Measurements from ENCODE around the gene DPP10.

DPP10 gene

DNA sequence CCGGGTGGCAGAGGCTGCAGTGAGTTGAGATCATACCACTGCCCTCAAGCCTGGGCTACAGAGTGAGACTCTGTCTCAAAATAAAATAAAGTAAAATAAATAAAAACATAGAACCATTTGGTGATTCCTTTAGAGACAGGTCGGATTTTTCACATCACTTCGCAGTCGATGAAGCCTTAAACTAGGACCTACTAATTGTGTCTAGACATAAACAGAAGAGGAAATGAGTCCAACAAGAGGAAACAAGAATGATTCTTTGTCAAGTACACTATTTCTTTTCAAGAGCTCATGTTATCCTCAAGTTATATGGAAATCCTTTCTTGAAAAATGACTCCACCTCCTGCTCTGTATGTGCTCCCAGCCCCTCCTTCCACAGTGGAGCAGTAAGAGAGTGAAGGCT is 758.9 kb downstream of the DPP10 start:
- H3K9me3 ChIP-seq (replicated peaks in 1 of 2; ENCODE audit: control insufficient read depth in 2 of 2, insufficient read depth in 1 of 2, low read depth in 1 of 2, low read length in 2 of 2) = no peaks in the 10 kb centered on the region

DNA sequence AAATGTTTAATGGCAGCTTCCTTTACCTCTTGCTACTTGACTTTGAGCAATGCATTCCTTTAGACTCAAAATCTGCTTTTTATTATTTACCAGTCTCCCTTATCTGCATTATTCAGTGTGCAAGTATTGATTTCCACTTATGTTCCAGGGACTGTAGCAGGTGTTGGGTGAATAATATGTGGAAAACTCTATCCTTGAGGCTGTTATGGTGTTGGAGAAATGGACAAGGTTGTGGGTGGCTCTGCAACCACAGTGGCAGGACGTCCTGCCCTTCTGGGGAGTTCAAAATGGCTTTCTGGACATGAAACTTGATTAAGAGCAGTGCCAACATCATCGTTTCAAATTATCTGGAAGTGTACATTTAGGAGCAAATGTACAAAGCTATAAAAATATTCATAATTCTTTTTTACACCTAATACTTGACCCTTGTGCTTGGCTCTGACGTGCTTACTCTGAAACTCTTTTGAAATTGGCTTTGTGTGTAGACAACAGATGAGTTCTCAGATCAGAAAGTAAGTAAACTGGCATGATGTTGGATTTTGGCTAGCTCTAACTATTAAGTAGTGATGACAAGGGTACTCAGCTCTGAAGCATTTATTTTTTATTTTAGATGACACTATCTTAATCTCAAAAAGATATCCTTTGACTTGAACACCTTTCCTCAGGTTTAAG is 766.2 kb downstream of the DPP10 start:
- no peak for DNase-seq (ENCODE audit: low spot score)
- Histone ChIP-seq H2BK5ac (ENCODE audit: low read length) (no peak overlapping the region), H3K4me3 (ENCODE audit: low read length in 2 of 2) (no peak overlapping the region), H2AK5ac (ENCODE audit: low read depth, low read length) (no peak overlapping the region), H3K14ac (ENCODE audit: low read length) (no peak overlapping the region), H2AFZ (ENCODE audit: low read length) (no peak overlapping the region), H3K9me3 (replicated peaks in 1 of 2; ENCODE audit: control insufficient read depth in 2 of 2, insufficient read depth in 1 of 2, low read depth in 1 of 2, low read length in 2 of 2) (no peaks in the 10 kb centered on the region), H3K18ac (ENCODE audit: low read length) (no peak overlapping the region), H2BK12ac (ENCODE audit: low read length) (no peak overlapping the region), H2BK120ac (ENCODE audit: low read depth, low read length) (no peak overlapping the region), H3K27ac (replicated peaks; ENCODE audit: low read length) (no peak overlapping the region), H3K4ac (ENCODE audit: low read length) (no peak overlapping the region), H3K36me3 (replicated peaks in 1 of 2; ENCODE audit: control insufficient read depth in 2 of 2, insufficient read depth in 2 of 2, low read length in 2 of 2) (no peaks in the 10 kb centered on the region), H3K23ac (ENCODE audit: low read depth, low read length, poor library complexity) (no peak overlapping the region), H3K27me3 (ENCODE audit: control insufficient read depth in 3 of 3, insufficient read depth in 3 of 3, low read depth in 1 of 3, low read length in 3 of 3) (no peaks in the 10 kb centered on the region), H3K79me1 (ENCODE audit: low read depth, low read length) (no peaks in the 10 kb centered on the region), H2BK15ac (ENCODE audit: low read length) (no peak overlapping the region), H3K4me1 (ENCODE audit: control insufficient read depth in 2 of 2, insufficient read depth in 1 of 2, low read depth in 1 of 2, low read length in 2 of 2) (no peaks in the 10 kb centered on the region), H3K9ac (ENCODE audit: low read depth, low read length, poor library complexity) (no peak overlapping the region), H4K8ac (ENCODE audit: low read depth, low read length) (no peak overlapping the region), H3K4me2 (ENCODE audit: insufficient read depth, low read length, poor library complexity, severe bottlenecking) (no peak overlapping the region), H4K91ac (ENCODE audit: low read depth, low read length, poor library complexity) (no peak overlapping the region)
- no CpG with 5 or more reads among the region's 3 CpGs for WGBS, 2 donors (ENCODE audit: extremely low coverage in 2 of 2, insufficient read length in 2 of 2, insufficient replicate concordance in 1 of 2)

More for the DNA sequence above, 758.9 kb downstream of the DPP10 start:
- Histone ChIP-seq H3K9ac (ENCODE audit: low read depth, low read length, poor library complexity) (no peak overlapping the region), H3K18ac (ENCODE audit: low read length) (no peak overlapping the region), H3K23ac (ENCODE audit: low read depth, low read length, poor library complexity) (no peak overlapping the region), H2AK5ac (ENCODE audit: low read depth, low read length) (no peak overlapping the region), H3K36me3 (replicated peaks in 1 of 2; ENCODE audit: control insufficient read depth in 2 of 2, insufficient read depth in 2 of 2, low read length in 2 of 2) (no peaks in the 10 kb centered on the region), H4K8ac (ENCODE audit: low read depth, low read length) (no peak overlapping the region), H3K14ac (ENCODE audit: low read length) (no peak overlapping the region), H3K27me3 (ENCODE audit: control insufficient read depth in 3 of 3, insufficient read depth in 3 of 3, low read depth in 1 of 3, low read length in 3 of 3) (no peaks in the 10 kb centered on the region), H2BK12ac (ENCODE audit: low read length) (no peak overlapping the region), H2BK120ac (ENCODE audit: low read depth, low read length) (no peak overlapping the region), H3K27ac (replicated peaks; ENCODE audit: low read length) (no peak overlapping the region), H3K79me1 (ENCODE audit: low read depth, low read length) (no peaks in the 10 kb centered on the region), H2BK5ac (ENCODE audit: low read length) (no peak overlapping the region), H2BK15ac (ENCODE audit: low read length) (no peak overlapping the region), H3K4me1 (ENCODE audit: control insufficient read depth in 2 of 2, insufficient read depth in 1 of 2, low read depth in 1 of 2, low read length in 2 of 2) (peaks cover 0 to 2% of the 10 kb centered on the region in 2 donors), H3K4me2 (ENCODE audit: insufficient read depth, low read length, poor library complexity, severe bottlenecking) (no peak overlapping the region), H3K4ac (ENCODE audit: low read length) (no peak overlapping the region), H4K91ac (ENCODE audit: low read depth, low read length, poor library complexity) (no peak overlapping the region), H2AFZ (ENCODE audit: low read length) (no peak overlapping the region), H3K4me3 (ENCODE audit: low read length in 2 of 2) (no peak overlapping the region)
- no CpG with 5 or more reads among the region's 4 CpGs for WGBS, 2 donors (ENCODE audit: extremely low coverage in 2 of 2, insufficient read length in 2 of 2, insufficient replicate concordance in 1 of 2)
- DNase-seq (ENCODE audit: low spot score) = no peak

DNA sequence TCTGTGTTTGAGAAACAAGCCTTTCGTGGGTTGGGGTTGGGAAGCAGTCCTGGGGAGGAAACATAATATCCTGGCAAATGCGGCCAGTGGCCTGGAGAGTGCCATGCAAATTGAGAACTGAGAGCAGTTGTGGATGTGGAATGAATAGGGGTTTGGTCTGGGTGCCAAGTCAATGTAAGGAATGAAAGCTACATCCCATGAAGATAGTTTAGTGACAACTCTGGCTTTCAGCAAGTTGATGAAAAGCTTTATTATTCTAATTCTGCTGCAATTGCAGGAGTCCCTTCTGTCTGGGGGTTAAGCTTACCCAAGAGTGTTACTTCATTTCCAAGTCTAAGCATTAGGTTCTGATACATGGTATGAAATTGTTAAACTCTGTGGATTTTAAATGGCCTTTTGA is 771.6 kb downstream of the DPP10 start:
- Histone ChIP-seq H3K4ac (ENCODE audit: low read length) (no peak overlapping the region), H2BK5ac (ENCODE audit: low read length) (no peak overlapping the region), H3K36me3 (replicated peaks in 1 of 2; ENCODE audit: control insufficient read depth in 2 of 2, insufficient read depth in 2 of 2, low read length in 2 of 2) (no peaks in the 10 kb centered on the region), H2BK15ac (ENCODE audit: low read length) (no peak overlapping the region), H3K27ac (replicated peaks; ENCODE audit: low read length) (no peak overlapping the region), H2AFZ (ENCODE audit: low read length) (no peak overlapping the region), H3K4me3 (ENCODE audit: low read length in 2 of 2) (no peak overlapping the region), H2BK12ac (ENCODE audit: low read length) (no peak overlapping the region), H3K79me1 (ENCODE audit: low read depth, low read length) (no peaks in the 10 kb centered on the region), H2BK120ac (ENCODE audit: low read depth, low read length) (no peak overlapping the region), H3K27me3 (ENCODE audit: control insufficient read depth in 3 of 3, insufficient read depth in 3 of 3, low read depth in 1 of 3, low read length in 3 of 3) (no peaks in the 10 kb centered on the region), H4K91ac (ENCODE audit: low read depth, low read length, poor library complexity) (no peak overlapping the region), H3K23ac (ENCODE audit: low read depth, low read length, poor library complexity) (no peak overlapping the region), H3K9ac (ENCODE audit: low read depth, low read length, poor library complexity) (no peak overlapping the region), H2AK5ac (ENCODE audit: low read depth, low read length) (no peak overlapping the region), H3K18ac (ENCODE audit: low read length) (no peak overlapping the region), H4K8ac (ENCODE audit: low read depth, low read length) (no peak overlapping the region), H3K4me2 (ENCODE audit: insufficient read depth, low read length, poor library complexity, severe bottlenecking) (no peak overlapping the region), H3K14ac (ENCODE audit: low read length) (no peak overlapping the region), H3K4me1 (ENCODE audit: control insufficient read depth in 2 of 2, insufficient read depth in 1 of 2, low read depth in 1 of 2, low read length in 2 of 2) (no peaks in the 10 kb centered on the region), H3K9me3 (replicated peaks in 1 of 2; ENCODE audit: control insufficient read depth in 2 of 2, insufficient read depth in 1 of 2, low read depth in 1 of 2, low read length in 2 of 2) (no peaks in the 10 kb centered on the region)
- no CpG with 5 or more reads among the region's 2 CpGs for WGBS, 2 donors (ENCODE audit: extremely low coverage in 2 of 2, insufficient read length in 2 of 2, insufficient replicate concordance in 1 of 2)
- no peak for DNase-seq (ENCODE audit: low spot score)

DNA sequence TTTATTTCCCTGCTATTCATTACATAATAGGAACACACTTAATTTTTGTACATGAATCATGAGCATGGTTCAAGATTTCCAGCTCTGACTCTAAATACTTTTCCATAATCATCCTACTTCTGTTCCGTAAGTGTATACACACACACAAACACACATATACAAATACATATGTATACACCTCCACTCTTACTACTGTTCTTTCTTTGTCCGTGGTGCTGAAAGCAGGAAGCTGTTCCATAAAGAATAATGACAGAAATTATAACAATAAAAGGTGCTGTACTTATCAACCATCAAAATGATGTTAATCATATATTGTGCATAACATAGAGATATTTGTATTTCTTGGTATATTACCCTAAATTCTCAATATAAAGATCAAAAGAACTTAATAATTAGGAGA is 776.9 kb downstream of the DPP10 start:
- H4K91ac ChIP-seq (ENCODE audit: low read depth, low read length, poor library complexity) = no peak overlapping the region
- no peaks in the 10 kb centered on the region for H3K79me1 ChIP-seq (ENCODE audit: low read depth, low read length)
- H2AK5ac ChIP-seq (ENCODE audit: low read depth, low read length) = no peak overlapping the region
- no peak overlapping the region for H2BK12ac ChIP-seq (ENCODE audit: low read length)
- no peaks in the 10 kb centered on the region for H3K9me3 ChIP-seq (replicated peaks in 1 of 2; ENCODE audit: control insufficient read depth in 2 of 2, insufficient read depth in 1 of 2, low read depth in 1 of 2, low read length in 2 of 2)
- no peaks in the 10 kb centered on the region for H3K4me1 ChIP-seq (ENCODE audit: control insufficient read depth in 2 of 2, insufficient read depth in 1 of 2, low read depth in 1 of 2, low read length in 2 of 2)
- no peak overlapping the region for H4K8ac ChIP-seq (ENCODE audit: low read depth, low read length)
- no peaks in the 10 kb centered on the region for H3K27me3 ChIP-seq (ENCODE audit: control insufficient read depth in 3 of 3, insufficient read depth in 3 of 3, low read depth in 1 of 3, low read length in 3 of 3)
- no peak overlapping the region for H2BK120ac ChIP-seq (ENCODE audit: low read depth, low read length)
- no peak overlapping the region for H3K18ac ChIP-seq (ENCODE audit: low read length)
- no peak for DNase-seq (ENCODE audit: low spot score)
- no peak overlapping the region for H3K4ac ChIP-seq (ENCODE audit: low read length)
- no CpG with 5 or more reads among the region's 2 CpGs for WGBS, 2 donors (ENCODE audit: extremely low coverage in 2 of 2, insufficient read length in 2 of 2, insufficient replicate concordance in 1 of 2)
- no peak overlapping the region for H2AFZ ChIP-seq (ENCODE audit: low read length)
- H3K4me3 ChIP-seq (ENCODE audit: low read length in 2 of 2) = no peak overlapping the region
- no peak overlapping the region for H2BK15ac ChIP-seq (ENCODE audit: low read length)
- no peak overlapping the region for H3K14ac ChIP-seq (ENCODE audit: low read length)
- H3K9ac ChIP-seq (ENCODE audit: low read depth, low read length, poor library complexity) = no peak overlapping the region
- no peak overlapping the region for H3K23ac ChIP-seq (ENCODE audit: low read depth, low read length, poor library complexity)
- H3K27ac ChIP-seq (replicated peaks; ENCODE audit: low read length) = no peak overlapping the region
- H3K36me3 ChIP-seq (replicated peaks in 1 of 2; ENCODE audit: control insufficient read depth in 2 of 2, insufficient read depth in 2 of 2, low read length in 2 of 2) = no peaks in the 10 kb centered on the region
- no peak overlapping the region for H2BK5ac ChIP-seq (ENCODE audit: low read length)
- no peak overlapping the region for H3K4me2 ChIP-seq (ENCODE audit: insufficient read depth, low read length, poor library complexity, severe bottlenecking)
